HG02840 (cell line): ENCODE data around the gene MSL3.

Source experiments
- ATAC-seq: cut with Tn5 transposase; IDR thresholded peaks from one replicate; pipeline ENCODE4 v1.9.1; 2021; ENCODE audit warnings: mild to moderate bottlenecking, moderate library complexity, moderate number of reproducible peaks; ENCODE audit not compliant: unreplicated experiment, low FRiP score

MSL3 gene

DNA sequence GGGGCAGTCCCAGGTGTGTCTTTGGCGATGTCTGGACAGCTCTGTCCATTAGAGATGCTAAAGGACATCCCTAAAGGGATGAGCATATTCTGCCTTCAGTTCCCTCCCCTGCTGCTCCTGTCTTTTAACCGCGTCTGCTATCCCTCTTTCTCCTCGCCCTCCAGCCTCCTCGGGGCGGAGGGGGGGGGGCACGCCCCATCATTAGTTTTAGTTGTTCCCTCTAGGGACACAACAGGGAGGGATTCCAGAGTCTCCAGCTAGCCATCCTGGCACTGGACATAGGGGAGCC is 1.1 kb downstream of the MSL3 start:
- ATAC-seq: no peak

DNA sequence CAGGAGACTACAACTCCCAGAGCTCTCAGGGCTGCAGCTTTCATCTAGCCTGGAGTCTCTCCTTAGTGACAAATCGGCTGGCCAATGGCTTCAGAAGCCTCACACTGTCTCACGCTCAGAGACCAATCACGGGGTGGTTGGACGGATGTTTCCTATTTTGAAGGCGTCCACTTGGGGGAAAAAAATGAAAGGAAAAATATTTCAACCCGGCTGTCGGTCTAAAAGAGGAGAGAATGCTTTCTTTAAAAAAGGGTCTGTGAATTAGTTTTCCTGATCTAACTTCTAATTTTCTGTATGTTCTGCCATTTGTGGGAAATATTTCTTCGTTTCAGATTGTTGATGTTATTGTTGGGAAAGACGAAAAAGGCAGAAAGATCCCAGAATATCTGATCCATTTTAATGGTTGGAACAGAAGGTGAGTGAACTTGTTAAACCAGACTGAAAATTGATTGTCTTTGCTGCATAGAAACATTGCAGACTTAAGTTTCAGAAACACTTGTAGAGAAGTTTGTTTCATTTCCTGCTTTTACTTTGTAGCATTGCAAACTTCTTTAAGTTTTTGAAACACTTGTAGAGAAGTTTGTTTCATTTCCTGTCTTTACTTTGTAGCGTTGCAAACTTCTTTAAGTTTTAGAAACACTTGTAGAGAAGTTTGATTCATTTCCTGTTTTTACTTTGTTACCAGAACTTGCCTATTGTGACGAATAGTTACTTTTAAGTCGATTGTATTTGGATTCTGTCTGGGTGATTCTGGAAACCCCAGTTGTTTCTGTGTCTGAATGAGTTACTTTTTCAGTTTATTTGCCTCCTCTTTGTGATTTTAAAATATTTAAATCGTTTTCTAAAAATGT is 1.6 kb downstream of the MSL3 start:
- ATAC-seq: peak; percentile 54

DNA sequence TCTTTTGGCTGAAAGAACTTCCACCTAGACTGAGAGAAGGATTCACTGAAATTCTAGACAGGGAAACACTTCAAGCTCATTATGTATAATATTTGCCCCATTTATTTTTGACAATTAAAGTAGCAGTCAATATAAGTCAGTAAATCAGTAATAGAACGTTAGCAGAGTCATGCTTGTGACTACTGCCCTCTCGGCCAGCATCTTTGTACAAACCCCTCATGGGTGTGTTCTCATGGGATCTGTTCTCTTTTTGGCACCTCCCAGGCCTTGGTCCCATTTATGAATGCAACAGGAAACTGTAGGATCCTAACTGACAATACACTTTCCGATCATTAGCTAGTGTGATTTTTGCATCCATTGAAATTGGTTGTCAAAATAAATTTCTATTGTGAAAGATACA is 2.9 kb downstream of the MSL3 start:
- ATAC-seq: no peak

DNA sequence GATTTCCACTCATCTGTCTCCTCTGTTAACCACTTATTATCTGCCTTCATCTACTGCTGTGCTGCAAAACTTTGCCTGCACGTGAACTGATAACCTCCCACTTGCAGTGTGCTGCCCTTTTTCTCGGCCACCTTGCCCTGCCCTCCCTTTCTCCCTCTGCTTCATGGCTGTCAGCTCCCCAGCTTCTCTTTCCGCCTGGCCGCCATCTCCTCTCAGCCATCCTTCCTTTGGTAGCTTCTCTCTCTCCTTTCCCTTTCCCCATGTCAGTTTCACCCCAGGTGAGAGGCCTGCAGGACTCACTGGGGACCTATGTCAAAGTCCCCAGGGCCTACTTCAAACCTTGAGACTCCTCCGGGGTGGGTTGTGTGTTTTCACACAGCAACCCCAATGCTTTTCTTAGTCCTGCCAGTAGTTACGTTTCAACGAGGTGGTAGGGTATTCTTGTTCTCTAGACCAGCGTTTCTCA is 6.6 kb downstream of the MSL3 start:
- peak; percentile 36 for ATAC-seq

DNA sequence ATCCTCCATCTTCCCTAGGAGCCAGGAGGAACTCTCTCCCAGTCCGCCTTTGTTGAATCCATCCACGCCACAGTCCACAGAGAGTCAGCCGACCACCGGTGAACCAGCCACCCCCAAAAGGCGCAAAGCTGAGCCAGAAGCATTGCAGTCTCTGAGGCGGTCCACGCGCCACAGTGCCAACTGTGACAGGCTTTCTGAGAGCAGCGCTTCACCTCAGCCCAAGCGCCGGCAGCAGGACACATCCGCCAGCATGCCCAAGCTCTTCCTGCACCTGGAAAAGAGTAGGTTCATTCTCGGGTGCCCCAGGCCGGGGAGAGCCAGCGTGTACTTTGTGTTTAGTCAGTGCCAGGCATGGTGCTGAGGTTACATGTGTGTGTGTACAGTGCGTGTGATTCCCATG is 7.4 kb downstream of the MSL3 start:
- no peak for ATAC-seq

DNA sequence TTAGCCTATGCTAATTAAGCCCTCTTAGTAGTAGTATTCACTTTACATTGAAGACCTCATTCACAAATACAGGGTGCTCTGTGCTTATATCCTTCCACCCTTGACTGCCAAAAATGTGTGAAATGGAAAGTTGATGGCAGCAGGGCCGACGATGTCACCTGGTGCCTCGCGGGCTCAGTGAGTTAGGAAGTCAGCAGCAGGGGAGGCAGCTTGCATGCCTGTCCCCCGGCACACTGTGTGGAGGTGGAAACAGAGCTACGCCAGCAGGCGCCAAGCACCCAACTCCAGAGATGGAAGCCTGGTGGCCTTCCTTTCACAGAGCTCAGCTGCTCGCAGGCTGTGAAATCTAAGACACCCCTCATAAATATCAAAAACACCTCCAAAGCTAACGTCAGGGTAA is 8.4 kb downstream of the MSL3 start:
- no peak for ATAC-seq

DNA sequence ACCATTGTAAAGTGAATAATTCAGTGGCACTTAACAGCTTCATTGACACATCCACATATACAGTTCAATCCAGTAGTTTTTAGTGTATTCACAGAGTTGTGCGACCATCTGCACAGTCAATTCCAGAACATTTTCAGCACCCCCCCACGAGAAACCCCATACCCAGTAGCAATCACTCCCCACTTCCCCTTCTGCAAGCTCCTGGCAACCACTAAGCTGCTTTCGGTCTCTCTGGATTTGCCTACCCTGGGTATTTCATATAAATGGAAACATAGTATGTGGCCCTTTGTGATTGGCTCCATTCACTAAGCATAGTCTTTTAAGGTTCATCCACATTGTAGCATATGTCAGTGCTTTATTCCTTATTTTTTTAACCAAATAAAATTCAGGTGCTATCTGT is 10.0 kb downstream of the MSL3 start:
- no peak for ATAC-seq

DNA sequence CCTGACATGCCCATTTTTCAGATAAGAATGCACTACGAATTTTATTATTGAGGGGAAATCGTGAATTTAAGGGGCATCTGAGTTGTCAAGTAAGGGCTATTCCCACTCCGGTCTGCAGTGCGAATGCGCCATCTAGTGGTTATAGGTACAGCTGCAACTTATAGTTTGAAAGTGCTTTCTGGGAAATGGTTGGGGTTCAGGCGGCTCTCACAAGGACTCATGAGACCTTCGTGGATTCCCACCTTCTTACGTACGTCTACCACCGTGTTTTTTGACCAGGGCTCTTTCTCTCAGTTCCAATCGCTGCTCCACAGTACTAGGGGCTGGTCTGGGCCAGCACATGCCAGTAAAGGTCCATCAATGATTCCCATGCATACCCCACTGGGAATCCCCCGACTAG is 12.3 kb downstream of the MSL3 start:
- ATAC-seq: no peak

DNA sequence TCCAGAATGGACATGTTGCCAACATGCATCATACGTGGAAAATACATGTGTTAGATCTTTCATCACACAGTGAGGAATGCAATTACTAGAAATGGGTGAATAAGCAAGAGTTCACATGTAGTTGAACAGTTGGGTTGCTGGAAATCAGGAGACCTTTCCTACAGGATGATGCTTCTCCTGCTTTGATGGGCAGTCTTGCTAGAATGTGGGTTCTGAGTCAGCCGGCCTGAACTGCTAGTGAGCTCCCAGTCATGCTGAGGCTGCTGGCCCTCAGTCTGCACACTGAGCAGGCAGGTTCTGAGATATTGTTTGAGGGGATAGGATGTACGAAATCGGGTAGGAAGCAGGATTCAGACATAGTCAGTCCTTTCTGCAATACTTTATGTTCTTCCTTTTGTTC is 20.2 kb downstream of the MSL3 start:
- ATAC-seq: no peak

DNA sequence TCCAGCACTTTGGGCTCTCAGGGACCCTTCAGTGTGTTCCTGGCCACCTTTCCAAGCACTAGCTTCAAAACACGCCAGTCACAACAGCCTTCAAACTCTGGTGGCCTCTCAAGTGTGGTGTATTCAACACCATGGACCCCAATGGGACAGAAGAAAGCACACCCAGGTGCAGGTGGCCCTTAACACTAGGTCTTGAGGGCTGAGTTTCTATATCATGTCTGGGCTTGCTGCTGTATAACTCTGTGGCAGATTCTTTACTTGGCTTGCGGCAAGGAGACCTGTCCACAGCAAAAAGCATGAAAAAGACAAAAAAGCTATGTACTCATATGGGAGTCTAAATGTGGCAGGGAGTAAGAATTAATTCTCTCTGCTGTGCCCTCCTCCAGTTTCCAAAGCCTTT is 23.1 kb downstream of the MSL3 start:
- no peak for ATAC-seq

DNA sequence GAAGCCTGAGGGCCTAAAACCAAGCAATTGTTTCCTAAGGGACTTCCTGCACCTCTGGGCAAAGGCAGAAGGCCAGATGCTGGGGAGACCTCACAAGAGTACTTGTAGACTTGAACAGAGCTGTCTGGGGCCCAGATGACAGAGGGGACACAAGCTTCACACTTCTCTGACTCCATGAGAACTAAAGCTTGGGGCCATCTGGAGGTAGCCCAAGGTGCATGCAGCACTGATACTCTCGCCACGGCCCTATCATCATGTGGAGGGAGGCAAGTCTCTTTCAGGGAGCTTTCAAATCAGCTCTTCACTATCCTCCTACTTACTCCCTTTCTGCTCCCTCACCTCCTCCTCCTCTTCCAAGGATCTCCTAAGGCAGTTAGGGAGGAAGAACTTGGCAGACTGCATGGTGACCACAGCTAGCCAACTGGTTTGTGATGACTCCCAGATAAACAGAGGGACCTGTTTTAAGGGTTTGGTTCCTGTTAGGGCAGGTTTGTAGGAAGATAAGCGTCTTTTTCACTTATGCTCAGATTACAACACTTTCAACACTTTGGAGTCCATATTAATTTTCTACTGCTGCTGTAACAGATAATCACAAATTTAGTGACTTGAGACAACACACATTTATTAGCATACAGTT is 23.8 kb downstream of the MSL3 start:
- no peak for ATAC-seq

DNA sequence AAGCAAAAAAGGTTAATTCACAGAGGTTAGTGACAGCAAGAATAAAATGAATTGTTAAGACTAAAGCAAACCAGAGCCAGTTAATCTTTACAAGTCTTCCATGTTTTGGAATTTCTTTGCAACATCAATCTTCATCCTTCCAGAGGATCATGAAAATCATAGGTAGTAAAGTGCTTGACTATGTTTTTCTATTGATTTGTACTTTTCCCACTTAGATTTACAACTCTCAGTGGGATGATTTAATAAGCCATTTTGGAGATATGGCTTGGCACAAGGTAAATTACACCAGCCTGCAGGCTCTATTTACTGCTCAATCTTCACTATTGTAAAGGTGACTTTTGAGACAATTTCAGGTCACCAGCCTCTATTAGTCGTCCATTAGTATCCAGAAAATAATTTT is 26.5 kb downstream of the MSL3 start:
- no peak for ATAC-seq

DNA sequence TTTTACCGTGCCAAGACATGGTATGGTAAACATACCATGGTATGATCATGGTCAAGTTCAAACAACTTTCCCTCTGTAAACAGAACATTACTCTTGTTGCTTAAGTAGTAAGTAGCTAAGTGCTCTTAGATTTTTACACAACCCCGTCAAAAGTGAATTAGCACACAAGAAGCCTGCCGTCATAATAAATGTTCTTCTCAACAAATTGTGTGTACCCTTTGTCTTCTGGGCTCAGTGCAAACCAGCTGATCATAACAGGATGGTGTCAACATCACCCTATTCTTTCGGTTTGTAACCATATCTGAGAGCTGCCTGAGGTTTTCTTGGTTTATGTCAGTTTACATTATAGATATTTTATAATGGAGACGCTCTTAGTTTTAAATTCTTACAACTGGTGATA is 28.8 kb downstream of the MSL3 start:
- no peak for ATAC-seq

DNA sequence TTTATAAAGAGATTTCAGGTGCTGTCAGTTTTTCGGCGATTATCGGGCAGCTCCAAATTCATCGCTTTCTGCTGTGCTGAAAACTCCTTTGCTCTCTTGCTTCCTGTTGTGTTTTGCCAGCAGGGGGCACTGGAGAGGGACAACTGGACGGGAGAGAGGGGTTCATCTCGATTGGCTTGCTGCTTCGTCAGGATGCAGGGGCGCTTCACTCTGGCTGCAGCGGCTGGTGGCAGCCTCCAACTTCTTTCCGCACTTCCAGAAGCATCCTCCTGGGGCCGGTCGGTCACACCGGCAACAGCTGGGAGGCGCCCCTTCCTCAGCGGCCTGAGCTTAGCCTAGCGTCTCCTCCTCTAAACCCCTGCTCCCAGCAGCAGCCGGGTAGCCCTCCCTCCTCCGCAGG is 29.5 kb downstream of the MSL3 start:
- ATAC-seq: no peak

DNA sequence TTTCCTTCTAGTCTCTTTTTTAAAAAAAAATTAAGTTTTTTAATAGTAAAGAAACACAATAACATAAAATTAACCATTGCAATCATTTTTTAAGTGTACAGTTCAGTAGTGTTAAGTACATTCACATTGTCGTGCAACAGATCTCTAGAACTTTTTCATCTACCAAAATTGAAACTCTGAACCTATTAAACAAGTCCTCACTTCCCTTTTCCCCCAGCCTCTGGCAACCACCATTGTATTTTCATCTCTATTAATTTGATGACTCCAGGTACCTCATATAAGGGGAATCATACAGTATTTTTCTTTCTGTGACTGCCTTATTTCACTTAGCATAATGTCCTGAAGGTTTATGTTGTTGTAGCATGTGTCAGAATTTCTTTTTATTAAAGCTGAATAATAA is 31.8 kb downstream of the MSL3 start:
- no peak for ATAC-seq

DNA sequence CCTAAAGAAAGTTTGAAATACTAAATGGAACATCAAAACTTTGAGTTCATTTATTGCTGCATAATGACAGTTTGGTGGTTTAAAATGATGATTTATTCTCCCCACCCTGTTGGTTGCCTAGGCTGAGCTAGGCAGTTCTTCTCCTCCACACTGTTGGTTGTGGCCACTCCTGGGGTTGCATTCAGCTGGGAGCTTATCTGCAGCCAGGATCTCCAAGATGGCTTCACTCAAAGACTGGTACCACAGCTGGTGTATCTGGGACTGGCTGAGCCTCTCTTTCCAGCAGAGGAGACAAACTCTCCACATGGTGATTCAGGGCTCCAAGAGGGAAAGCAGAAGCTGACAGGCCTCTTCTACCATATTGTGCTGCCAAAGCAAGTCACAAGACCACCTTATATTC is 33.1 kb downstream of the MSL3 start:
- ATAC-seq: no peak

DNA sequence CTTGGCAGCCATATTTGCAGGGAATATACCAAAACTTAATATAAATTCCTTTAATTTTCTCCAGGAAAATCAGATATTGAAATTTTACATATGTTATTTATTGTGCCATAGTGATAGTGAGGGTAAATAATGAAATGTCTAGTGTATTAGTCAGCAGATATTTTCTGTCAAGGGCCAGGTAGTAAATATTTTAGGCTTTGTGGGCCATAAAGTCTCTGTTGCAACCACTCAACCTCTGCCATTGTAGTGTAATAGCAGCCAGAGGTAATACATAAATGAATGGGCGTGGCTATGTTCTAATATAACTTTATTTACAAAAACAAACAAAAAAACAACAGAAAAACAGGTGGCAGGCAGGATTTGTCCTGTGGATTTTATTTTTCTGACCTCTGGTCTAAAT is 33.5 kb downstream of the MSL3 start:
- no peak for ATAC-seq

DNA sequence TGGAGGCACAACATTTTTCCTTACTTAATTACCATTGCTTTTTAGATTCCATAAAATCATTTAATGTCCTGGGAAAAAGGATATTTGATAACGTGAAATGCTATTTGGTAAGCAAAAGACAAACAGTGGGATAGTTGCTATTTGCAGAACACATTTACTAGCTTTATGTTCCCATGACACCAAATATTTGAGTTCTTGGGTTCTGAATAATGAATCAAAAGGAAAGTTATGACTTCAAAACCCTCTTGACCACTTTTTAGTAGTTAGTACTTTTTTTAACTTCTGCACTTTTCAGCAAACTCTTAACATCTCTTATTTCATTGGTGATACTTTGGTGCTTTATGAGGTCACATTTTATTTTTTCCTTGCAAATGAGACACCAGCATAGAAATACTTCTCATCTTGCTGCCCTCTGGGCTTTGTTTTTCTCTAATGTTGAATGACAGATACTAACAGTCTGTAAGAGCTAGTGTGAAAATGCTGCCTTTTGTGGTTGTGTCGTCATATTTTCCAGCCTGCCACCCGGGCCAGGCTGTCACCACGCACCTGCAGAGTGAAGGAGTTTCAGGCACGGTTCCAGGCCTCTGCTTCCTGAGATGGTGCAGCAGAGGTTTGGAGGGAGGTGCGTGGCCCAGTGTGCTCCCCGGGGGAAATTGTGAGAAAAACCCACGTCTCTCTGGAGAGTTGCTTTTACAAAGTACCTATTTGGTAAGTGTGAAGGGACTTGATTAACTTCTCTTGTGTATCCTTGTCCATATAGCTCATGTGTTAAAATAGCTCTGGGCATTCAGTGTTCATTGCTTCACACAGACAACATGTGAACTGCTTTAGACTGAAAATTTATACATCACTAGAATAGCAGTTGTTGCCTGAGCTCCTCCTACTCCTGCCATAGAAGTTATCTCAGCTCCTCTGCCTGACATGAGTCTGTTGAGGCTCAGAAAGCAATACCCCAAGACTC is 34.7 kb downstream of the MSL3 start:
- ATAC-seq: peak; percentile 83

DNA sequence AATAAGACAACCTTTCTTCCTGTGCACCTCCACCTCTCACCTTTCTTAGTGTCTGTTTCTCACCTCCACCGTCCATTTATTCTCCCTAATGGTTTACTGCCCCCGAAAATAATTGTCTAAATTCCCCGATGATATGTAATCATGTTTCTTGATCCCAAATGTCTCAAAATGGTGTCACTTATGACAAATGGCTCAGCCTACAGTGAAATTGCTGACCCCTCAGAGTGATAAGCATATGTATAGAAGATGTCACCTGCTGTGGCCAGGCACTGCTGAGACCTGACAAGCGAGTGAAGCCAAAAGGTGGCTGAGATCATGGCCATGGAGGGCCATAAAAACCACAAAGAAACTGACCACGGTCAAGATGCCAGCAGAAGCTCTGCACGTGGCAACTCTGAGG is 35.7 kb downstream of the MSL3 start:
- ATAC-seq: no peak

DNA sequence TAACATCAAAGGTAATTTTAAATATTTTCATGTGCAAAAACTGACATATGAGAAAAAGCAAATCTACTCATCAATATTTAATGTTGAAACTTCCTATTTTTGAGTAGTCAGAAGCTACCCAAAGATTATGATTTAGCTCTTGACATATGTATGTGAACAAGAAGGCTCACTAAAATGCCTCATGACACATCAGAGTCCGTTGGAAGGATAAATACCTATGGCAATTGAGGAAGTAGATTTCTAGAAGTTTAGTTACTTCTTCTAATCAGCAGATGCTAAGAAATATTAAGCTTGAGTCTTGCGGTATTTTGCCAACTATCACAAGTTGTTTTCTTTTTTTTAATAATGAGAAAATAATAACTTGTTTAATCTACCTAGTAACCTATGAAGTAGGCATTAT is 55.3 kb downstream of the MSL3 start:
- no peak for ATAC-seq
